PC-9 (cell line): ENCODE data around the gene PTPRF.
"Not testable (repeated sequence)": the region's sequence is repeated elsewhere in the genome, so short reads cannot be mapped to it uniquely, and the experiment has no call there.

Source experiments
- CTCF ChIP-seq: fragments of 200-600 bp; sonication (generic); conservative IDR thresholded peaks from 2 replicates; pipeline ENCODE4 v1.6.1; 2017; ENCODE audit warnings: mixed run types, antibody characterized with exemption, mild to moderate bottlenecking, moderate library complexity
- EZH2 ChIP-seq: fragments of 200-600 bp; sonication (generic); IDR thresholded peaks from 2 replicates; pipeline ENCODE4 v1.8.0; 2017; ENCODE audit warnings: antibody characterized with exemption, low read depth

GRCh38 chr1:43501806-43502205 is 28.9 kb upstream of the PTPRF start:
- TF ChIP-seq EZH2, CTCF: not testable (repeated sequence)
